ENCODE data around the gene KRTAP10-10.
"Not testable (repeated sequence)": the region's sequence is repeated elsewhere in the genome, so short reads cannot be mapped to it uniquely, and the experiment has no call there.

The KRTAP10-10 gene

DNA sequence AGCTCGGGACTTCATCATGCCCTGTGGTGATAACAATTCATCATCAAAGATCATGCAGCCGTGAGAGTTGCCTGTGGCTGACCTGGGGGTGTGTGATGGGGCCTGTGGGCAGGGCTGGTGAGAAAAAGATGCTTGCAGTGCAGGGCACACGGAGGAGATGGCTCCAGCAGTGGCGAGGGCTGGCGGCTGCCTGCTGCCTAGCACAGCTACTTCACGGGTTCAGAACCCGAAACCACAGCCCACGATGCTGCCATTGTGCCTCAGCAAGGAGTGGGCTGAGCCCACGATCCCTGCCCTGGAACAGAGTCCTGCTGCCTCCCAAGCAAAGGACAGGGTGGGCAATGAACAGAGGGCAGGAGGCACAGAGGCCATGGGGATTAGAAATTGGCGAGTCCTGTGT, 10.9 kb upstream of the KRTAP10-10 start:
- DNase-seq (ENCODE audit: low read depth in 1 of 2, low spot score in 1 of 2): no peak

DNA sequence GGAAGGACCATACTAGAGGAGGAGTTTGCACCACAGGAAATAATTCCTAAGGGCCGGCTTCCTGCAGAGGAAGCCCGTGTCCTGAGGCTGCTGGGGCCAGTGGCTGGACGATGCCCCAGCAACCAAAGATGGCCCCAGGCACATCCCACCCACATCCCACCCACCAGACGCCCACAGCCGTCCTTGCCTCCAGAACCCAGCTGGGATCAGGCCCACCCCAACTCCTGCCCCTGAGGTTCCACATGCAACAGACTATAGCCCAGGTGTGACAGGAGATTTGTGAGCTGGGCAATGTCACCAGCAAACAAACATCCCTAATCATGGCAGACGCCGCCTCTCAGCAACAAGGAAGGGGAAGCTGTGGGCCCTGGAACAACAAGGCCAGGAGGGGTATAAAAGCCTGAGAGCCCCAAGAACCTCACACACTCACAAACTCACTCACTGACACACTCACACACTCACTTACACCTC, 10.4 kb upstream of the KRTAP10-10 start, which contains the start of gene KRTAP10-9:
Gene KRTAP10-9 (plus strand): TSS at position 421 of the 471 bp plus-strand sequence. CDS start 79 bp downstream, outside the sequence.
- DNase-seq (ENCODE audit: low read depth in 1 of 2, low spot score in 1 of 2): no peak

DNA sequence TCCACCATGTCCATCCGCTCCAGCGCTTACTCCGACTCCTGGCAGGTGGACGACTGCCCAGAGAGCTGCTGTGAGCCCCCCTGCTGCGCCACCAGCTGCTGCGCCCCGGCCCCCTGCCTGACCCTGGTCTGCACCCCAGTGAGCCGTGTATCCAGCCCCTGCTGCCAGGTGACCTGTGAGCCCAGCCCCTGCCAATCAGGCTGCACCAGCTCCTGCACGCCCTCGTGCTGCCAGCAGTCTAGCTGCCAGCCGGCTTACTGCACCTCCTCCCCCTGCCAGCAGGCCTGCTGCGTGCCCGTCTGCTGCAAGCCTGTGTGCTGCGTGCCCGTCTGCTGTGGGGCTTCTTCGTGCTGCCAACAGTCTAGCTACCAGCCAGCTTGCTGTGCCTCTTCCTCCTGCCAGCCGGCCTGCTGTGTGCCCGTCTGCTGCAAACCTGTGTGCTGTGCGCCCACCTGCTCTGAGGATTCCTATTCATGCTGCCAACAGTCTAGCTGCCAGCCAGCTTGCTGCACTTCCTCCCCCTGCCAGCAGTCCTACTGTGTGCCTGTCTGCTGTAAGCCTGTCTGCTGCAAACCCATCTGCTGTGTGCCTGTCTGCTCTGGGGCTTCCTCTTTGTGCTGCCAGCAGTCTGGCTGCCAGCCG, 9.9 kb upstream of the KRTAP10-10 start:
- not testable (repeated sequence) for DNase-seq (ENCODE audit: low read depth in 1 of 2, low spot score in 1 of 2)

DNA sequence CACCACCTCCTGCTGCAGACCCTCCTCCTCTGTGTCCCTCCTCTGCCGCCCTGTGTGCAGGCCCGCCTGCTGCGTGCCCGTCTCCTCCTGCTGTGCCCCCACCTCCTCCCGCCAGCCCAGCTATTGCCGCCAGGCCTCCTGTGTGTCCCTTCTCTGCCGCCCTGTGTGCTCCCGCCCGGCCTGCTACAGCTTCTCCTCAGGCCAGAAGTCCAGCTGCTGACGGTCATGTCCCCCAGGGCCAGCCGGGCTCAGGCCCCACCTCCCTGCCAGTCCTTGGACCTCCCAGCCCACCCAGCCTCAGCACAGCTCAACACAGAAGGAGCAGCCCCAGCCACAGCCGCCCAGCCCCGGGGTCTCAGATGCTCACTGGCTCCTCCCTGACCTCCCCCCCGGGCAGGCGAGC, 9.3 kb upstream of the KRTAP10-10 start:
- DNase-seq (ENCODE audit: low read depth in 1 of 2, low spot score in 1 of 2): not testable (repeated sequence)

DNA sequence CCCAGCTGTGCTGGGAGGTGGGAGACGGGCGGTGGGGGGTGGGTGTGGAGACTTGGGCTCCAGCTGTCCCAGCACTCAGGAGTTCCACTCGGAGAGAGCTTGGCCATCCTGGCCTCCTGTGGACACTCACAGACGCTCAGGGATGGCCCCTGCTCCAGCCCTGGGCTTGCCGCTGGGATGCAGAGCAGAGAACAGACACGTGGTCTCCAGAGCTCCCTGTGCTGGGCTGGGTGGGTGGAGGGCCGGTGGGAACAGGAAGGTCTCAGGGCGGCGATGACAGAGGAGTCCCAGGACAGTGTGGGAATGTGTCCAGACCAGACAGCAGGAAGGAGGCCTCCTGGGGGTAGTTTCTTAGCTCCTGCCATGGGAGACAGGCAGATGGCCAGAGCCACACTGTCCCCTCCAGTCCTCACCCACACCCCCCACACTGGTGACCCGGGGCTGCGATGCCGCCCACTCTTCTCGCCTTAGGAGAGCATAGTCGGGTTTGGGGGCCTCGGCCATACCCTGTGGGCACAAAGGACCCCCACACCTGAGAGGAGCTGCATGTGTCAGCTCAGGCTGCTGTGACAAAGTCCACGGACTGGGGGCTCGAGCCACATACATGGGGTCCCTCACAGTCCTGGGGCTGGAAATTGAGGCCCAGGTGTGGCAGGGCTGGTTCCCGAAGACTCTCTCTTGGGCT, 8.3 kb upstream of the KRTAP10-10 start:
- no peak for DNase-seq (ENCODE audit: low read depth in 1 of 2, low spot score in 1 of 2)

DNA sequence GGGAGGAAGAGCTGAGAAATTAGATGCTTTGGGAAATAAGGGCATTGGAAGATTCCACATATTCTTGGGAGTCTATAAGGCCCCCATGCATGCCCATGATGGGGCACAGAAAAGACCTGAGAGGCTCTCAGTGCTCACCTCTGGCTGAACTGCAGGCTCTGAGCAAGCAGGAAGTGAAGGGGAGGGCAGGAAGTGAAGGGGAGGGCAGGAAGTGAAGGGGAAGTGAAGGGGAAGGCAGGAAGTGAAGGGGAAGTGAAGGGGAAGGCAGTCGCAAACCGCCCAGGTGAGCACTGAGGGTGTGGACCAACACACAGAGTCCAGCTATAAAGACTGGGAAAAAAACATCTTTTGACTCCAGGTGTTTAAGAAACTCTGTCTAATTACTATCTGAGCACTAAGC, 6.7 kb upstream of the KRTAP10-10 start:
- DNase-seq (ENCODE audit: low read depth in 1 of 2, low spot score in 1 of 2): no peak

DNA sequence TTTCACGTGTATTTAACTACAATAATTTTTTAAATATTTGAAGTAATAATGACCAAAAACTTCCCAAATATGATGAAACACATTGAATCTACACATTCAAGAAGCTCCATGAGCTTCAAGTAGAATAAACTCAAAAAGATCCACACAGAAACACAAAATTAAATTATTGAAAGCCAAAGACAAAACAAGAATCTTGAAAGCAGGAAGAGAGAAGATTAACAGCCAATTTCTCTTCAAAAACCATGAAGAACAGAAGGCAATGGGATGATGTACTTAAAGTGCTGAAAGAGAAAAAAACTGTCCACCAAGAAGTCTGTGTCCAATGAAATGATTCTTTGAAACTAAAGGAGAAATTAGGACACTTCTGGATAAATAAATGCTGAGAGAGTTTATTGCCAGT, 5.1 kb upstream of the KRTAP10-10 start:
- DNase-seq (ENCODE audit: low read depth in 1 of 2, low spot score in 1 of 2): no peak

DNA sequence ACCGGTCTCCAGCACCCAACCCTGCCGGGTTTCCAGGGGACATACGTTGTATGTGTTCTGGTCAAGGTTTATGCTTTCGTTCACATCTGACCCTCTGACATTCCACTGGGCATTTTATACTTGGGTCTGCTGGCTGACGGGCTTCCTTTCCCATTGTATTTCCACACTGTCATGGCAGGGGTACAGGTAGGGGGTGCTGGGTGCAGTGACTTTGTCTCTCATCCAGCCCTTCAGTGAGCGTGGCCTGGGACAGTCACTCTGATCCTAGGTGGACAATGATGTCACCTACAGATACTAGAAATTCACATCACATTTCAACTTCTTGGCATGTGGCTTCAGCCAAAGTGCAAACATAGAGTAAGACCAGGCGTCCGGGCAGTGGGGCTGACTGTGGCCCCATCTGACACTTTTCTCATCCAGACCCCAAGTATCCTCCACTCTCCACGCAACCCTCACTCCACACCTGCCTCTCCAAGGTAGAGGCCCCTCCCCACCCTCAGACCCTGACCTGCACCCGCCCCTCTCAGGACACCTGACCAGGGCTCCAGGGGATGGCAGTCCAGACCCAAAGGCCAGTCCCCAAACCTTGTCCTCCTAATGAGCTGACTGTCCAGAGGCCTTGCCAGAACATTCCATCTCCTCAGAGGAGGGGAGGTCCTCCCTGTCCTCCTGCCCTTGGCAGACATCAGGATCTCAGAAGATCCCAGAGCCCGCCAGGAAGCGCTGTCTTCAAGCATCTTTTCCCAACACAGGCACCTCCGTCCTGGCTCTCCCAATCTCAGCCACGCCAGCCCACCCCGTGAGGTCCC, 743 bp upstream of the KRTAP10-10 start:
- no peak for DNase-seq (ENCODE audit: low read depth in 1 of 2, low spot score in 1 of 2)

DNA sequence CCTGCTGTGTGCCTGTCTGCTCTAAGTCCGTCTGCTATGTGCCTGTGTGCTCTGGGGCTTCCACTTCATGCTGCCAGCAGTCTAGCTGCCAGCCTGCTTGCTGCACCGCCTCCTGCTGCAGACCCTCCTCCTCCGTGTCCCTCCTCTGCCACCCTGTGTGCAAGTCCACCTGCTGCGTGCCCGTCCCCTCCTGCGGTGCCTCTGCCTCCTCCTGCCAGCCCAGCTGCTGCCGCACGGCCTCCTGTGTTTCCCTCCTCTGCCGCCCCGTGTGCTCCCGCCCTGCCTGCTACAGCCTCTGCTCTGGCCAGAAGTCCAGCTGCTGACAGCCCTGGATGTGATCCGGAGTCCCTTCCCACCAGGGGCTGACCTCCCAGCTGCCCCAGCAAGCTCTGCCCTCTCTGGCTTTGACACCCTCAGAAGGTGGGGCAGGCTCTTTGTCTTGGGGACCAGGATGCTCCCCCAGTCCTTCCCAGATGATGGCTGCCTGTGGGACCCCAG, 744 bp downstream of the KRTAP10-10 start:
- not testable (repeated sequence) for DNase-seq (ENCODE audit: low read depth in 1 of 2, low spot score in 1 of 2)

DNA sequence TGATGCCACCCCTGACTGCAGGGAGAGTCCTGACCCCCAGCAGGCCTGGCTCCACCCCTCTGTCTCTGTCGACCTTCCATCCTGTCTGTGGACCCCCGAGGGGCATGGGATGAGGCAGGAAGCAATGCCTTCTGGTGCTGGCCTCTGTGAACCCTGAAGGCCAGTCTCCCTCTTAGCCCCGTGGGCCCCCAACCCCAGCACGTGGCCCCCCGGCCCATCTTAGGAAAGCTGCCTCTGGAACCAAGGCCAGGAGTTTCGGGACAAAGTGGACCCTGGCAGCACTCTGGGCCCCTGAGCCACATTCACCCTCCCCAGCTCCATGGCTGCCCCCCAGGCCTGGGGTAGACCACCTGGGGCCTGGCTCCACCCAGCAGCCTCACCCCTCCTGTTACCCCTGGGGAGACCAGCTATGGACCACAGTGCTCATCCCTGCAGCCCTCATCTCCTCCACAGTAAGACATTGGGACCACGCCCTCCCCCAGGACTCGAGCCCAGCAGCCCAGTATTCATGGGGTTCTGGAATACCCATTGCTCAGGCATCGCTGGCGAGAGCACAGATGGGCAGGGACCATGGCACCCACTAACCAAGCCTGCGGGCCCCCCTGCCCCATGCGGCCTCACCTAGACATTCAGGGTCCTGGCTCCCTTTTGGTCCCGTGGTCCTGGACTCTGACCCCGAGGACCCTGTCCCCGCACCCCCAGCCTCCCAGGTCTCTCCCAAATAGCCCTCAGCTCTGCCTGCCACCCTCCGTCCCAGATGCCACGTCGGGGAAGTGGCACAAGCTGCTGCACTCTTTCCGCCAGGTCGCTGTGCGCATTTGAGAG, 1.6 kb downstream of the KRTAP10-10 start:
- not testable (repeated sequence) for DNase-seq (ENCODE audit: low read depth in 1 of 2, low spot score in 1 of 2)

DNA sequence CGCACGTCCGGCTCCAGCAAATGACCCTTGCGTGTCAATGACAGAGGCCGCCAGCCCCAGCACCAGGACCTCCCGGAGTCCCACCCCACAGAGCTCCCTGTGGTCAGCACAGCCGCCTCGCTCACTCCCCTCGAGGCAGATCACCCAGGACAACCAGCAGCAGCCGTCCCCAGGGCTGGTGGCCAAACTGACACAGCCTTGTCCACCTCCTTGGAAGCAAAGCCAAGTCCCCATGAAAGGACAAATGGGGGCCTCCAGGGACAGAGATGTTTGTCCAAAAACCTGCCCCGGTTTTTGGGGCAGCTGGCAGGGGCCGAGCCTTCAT, 2.1 kb downstream of the KRTAP10-10 start:
- no peak for DNase-seq (ENCODE audit: low read depth in 1 of 2, low spot score in 1 of 2)

DNA sequence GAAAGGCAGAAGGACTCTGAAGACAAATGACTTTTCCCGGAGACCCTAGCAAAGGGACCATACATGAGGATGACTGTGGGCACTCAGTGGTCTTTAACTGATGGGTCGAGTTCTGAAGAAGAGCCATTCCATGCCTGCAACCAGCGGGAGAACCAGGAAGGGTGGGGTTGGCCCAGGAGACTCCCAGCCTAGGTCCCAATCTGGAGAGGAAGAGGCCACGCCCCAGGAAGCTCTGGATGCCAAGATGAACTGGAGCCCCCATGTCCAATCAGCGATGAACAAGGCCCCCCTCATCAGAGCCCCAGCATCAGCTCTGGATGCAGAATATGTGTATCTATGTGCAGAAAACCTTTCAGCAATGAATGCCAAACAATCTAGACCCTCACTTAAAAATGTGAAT, 3.6 kb downstream of the KRTAP10-10 start:
- no peak for DNase-seq (ENCODE audit: low read depth in 1 of 2, low spot score in 1 of 2)

DNA sequence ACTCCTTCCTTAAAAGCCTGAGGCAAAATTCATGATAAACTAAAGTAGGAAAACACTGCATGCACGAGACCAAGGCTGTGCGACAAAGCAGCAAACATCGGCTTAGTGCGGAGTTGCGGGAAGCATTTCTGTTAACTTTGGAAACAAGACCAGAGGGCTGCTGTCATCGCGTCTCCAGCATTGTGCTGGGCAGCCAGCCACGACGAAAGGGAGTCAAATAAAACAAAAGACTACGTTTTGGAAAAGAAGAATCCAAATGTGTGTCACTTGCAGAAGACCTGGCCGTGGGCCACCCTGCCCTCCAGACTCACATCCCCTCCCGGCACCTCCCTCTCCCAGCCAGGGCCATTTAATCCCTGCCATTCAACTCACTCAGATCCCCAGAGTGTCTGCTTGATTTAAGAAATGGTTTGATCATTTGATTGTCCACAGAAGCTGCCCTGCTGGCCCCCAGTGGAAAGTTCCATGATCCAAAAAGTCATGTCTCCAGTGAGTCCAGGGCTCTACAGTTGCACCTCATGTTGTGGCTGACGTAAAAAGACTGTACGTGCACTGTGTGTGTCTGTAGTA, 6.7 kb downstream of the KRTAP10-10 start:
- DNase-seq (ENCODE audit: low read depth in 1 of 2, low spot score in 1 of 2): no peak

DNA sequence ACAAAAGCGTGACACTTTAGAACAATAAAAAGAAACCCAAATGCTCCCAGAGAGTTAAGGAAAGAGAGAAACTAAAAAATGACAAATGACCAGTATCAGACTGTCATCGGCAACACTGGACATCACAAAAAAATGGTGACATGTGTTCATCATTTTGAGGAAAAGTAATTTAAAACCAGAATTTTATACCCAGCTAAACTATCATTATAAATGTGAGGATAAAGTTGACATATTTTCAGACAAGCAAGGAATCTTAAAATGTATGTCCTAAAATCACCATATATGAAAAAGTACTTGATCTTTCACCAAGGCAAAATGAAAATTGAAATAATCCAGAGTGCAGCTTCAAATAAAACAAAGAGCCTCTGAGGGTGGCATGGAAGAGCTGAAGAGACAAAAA, 7.7 kb downstream of the KRTAP10-10 start:
- DNase-seq (ENCODE audit: low read depth in 1 of 2, low spot score in 1 of 2): no peak

DNA sequence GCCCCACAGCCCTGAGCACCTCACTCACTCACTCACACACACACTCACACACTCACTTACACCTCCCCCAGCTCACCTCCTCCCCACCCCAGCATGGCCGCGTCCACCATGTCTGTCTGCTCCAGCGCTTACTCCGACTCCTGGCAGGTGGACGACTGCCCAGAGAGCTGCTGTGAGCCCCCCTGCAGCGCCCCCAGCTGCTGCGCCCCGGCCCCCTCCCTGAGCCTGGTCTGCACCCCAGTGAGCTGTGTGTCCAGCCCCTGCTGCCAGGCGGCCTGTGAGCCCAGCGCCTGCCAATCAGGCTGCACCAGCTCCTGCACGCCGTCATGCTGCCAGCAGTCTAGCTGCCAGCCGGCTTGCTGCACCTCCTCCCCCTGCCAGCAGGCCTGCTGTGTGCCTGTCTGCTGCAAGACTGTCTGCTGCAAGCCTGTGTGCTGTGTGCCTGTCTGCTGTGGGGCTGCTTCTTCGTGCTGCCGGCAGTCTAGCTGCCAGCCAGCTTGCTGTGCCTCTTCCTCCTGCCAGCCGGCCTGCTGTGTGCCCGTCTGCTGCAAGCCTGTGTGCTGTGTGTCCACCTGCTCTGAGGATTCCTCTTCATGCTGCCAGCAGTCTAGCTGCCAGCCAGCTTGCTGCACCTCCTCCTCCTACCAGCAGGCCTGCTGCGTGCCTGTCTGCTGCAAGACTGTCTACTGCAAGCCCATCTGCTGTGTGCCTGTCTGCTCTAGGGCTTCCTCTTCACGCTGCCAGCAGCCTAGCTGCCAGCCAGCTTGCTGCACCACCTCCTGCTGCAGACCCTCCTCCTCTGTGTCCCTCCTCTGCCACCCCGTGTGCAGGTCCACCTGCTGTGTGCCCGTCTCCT, 9.4 kb downstream of the KRTAP10-10 start, which contains the start of gene KRTAP10-11:
Gene KRTAP10-11 (plus strand): TSS at position 49 of the 856 bp plus-strand sequence. CDS start 45 bp downstream, at position 94.
- not testable (repeated sequence) for DNase-seq (ENCODE audit: low read depth in 1 of 2, low spot score in 1 of 2)

DNA sequence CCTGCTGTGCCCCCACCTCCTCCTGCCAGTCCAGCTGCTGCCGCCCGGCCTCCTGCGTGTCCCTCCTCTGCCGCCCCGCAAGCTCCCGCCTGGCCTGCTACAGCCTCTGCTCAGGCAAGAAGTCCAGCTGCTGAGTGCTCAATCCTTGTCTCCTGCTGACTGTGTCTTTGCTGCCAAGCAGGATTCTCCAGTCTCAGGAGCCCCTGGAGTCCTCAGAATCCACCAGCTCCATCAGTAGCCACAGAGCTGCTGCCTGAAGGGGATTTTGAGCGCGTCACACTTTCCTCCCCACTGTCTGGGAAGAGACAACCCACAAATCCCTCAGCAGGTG, 10.0 kb downstream of the KRTAP10-10 start:
- no peak for DNase-seq (ENCODE audit: low read depth in 1 of 2, low spot score in 1 of 2)

DNA sequence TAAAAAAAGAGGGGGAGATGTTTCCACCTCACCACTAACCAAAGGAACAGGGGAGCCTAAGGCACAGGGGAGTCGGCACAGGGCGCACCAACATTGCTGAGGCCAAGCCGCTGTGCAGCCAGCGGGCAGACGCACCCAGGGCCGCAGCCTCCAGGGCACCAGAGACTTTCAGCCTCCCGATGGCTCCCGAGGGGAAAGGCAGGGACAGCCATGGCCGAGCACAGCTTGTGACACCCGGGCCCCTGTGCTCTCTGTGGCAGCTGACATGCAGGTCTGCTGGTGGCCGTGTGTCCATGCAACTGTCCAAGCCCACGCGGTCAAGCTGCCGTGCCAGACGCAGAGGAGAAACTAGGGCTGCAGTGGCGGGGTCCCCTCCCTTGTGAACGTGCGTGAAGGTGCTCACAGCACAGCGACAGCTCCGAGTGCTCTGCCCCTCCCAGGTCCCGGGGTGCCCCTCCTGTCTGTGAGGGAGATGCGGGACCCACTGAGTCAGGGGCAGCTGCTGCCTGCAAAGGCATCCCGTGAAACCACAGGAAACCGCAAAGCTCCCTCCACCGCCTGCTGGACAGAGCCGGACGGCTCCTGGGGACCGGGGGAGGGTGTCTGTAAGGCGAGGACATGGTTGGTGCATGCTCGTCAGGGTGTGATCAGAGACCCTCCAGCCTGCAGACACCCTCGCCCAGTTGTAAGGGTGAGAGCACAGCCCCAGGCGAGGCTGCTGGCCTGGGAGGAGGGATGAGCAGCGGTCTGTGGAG, 11.6 kb downstream of the KRTAP10-10 start:
- no peak for DNase-seq (ENCODE audit: low read depth in 1 of 2, low spot score in 1 of 2)

DNA sequence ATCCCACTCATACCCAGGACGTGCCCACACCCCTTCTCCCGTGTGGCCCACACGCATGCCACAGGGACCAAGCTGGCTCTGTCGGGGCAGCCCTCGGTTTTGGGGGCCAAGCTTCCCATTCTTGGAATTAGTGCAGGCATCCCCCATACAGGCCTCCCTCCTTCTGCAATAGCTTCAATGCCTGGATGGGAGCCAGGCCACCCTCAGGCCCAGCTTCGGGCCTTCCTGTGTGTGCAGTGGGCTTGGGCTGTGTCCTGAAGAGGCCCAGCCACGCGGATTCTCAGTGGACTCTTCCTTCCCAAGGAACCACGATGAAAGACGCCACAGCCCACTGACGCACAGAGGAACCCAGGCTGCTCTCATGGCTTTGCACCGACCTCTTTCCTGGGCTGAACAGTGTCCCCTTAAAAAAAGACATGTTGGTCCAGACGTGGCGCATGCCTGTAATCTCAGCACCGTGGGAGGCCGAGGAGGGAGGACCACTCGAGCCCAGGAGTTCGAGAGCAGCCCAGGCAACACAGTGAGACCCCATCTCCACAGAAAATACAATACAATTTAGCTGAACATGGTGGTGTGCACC, 12.5 kb downstream of the KRTAP10-10 start:
- no peak for DNase-seq (ENCODE audit: low read depth in 1 of 2, low spot score in 1 of 2)

Data from activated T-helper 1 cell treated with anti-CD3 and anti-CD28 coated beads, Interleukin-2, amount 50 U/mL, for 16 hours (primary cell).